ENCODE results near the gene NTHL1.

NTHL1 gene

DNA sequence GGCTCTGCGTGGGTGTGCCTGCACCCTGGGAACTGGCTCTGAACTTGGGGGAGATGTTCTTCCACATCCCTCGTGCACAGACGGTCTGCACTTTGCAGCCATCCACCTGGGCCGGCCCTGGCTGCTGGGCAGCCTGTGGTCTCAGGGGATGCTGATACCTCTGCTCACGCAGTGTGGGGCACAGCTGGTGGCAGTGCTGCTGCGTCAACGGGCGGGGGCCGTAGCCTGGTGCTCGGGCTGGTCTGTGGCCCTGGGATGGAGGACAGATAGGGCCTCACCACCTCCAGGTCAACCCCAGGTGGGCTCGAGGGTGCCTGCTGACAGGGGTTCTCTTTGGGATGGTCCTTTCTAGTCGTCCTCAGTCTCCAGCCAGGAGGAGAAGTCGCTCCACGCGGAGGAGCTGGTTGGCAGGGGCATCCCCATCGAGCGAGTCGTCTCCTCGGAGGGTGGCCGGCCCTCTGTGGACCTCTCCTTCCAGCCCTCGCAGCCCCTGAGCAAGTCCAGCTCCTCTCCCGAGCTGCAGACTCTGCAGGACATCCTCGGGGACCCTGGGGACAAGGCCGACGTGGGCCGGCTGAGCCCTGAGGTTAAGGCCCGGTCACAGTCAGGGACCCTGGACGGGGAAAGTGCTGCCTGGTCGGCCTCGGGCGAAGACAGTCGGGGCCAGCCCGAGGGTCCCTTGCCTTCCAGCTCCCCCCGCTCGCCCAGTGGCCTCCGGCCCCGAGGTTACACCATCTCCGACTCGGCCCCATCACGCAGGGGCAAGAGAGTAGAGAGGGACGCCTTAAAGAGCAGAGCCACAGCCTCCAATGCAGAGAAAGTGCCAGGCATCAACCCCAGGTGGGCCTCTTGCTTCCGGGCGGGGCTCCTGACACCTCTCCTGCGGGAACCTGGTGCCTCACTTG is 36.5 kb upstream of the NTHL1 start:
- DNase-seq, result no peak

- no peak for DNase-seq
Observed at GRCh38 chr16:2083409-2083808, 35.8 kb upstream of the NTHL1 start.

DNA sequence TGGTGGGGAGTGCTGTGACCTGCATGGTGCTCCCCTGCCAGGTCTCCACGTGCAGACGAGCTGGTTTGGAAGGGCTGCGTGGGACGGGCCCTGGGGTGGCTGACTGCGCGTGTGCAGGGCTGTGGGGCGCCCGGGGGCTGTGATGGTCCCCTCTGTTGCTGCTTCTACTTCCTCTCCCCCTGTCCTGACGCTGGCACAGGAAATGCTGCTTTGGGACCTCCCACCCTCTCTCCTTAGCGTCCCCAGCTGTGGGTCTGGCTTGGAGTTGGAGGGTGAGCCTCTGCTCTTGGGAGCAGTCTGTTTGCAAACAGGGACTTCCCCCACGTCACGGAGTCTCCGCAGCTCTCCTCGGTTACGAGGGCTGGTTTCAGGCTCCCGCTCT is 35.3 kb upstream of the NTHL1 start:
- DNase-seq, result no peak

DNA sequence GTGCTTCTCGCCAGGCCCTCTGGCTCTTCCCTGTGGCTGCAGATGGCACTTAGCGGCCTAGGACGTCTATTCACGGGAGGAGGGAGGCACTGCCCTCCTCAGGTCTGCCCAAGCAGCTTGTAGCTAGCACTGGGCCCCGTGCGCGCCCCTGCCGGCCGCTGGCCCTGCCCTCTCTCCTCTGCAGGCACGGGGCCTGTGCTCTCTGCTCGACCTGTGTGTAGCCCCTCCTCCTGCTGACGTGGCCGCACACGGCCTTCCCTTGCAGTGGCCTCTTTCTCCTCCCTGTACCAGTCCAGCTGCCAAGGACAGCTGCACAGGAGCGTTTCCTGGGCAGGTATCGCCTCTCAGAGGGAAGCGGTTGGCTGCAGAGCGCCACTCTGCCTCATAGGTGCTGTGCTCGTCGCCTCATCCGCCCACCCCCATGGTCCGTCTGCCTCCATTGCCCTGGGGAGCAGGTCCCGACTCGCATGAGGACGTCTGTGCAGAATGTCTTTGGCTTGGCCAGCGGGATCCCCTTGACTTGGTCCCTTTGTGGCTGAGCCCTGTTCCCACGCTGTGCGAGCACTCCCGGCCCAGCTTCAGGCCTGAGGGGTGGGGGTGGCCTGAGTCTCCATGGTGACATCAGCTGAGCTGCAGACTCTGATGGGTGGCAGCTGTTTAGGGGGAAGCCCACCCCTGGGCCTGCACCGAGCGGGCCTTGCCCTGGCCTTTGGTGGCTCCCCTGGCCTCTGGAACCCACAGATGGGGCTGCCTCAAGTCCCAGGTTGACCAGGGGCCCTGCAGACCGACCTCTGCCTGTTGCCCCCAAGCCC is 34.7 kb upstream of the NTHL1 start:
- DNase-seq, result no peak

DNA sequence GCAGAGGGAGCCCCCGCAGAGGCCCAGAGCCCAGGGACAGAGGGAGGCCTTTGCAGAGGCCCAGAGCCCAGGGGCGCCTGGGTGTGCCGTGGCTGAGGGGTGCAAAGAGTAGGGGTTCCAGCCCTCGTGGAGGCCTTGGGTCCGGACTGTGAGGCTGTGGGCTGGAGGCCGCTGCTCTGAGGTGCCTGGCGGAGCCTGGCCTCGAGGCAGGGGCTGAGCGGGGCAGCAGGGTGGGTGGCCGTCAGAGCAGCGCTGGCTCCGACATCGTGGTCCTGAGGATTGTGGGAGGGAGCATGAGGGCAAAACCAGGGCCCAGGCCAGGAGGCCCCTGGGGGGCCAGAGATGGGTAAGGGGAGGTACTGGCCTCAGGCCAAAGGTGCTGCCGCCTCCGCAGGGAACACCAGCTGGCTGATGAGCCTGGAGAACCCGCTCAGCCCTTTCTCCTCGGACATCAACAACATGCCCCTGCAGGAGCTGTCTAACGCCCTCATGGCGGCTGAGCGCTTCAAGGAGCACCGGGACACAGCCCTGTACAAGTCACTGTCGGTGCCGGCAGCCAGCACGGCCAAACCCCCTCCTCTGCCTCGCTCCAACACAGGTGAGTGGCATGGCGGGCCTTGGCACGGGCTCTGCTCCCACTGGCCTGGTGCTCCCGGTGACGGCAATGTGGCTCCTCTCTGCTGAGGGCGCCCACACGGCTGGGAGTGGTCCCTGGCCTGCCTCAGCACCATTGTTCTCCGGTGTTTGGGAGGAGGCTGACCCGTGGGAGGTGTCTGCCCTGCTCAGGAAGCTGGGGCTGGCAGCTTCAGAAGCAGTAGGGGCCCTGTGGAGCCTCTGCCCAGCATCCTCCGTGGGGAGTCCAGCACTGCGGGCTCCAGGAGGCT is 33.8 kb upstream of the NTHL1 start:
- no peak for DNase-seq

DNA sequence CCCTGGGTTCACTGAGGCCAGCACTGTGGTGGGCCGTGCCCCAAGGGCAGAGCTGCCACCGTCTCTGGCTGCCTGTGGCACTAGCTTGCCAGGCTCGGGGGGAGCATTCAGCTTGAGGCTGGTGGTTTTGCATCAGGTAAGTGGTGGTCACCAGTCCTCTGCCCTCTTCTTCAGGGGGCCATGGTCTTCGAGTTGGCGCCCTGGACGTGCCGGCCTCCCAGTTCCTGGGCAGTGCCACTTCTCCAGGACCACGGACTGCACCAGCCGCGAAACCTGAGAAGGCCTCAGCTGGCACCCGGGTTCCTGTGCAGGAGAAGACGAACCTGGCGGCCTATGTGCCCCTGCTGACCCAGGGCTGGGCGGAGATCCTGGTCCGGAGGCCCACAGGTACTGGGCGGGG is 32.4 kb upstream of the NTHL1 start:
- DNase-seq, result no peak

GRCh38 chr16:2079311-2079800 is 31.7 kb upstream of the NTHL1 start:
- DNase-seq, result no peak

- no peak for DNase-seq
Observed at GRCh38 chr16:2078691-2079090, 31.1 kb upstream of the NTHL1 start.

GRCh38 chr16:2078096-2078495 is 30.5 kb upstream of the NTHL1 start:
- DNase-seq, result no peak

GRCh38 chr16:2077696-2078095 is 30.1 kb upstream of the NTHL1 start:
- no peak for DNase-seq

DNA sequence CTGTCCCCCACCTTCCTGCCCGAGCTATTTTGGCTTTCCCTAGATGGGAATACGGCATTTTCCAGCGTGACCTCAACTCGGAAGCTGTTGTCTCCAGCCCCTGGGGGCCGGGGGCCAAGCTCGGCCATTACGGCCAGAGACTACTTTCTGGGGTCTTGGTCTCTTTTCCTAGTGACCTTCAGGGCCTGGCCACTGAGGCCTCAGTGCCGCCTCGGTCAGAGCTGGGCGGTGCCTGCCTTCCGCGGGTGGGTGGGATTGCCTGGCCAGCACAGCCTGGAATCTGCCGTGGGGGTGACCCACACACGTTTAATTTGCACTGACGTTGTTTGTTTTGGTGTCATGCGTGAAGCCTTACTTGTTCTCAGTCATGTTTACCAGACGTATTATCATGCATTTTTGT is 29.4 kb upstream of the NTHL1 start:
- DNase-seq, result no peak

DNA sequence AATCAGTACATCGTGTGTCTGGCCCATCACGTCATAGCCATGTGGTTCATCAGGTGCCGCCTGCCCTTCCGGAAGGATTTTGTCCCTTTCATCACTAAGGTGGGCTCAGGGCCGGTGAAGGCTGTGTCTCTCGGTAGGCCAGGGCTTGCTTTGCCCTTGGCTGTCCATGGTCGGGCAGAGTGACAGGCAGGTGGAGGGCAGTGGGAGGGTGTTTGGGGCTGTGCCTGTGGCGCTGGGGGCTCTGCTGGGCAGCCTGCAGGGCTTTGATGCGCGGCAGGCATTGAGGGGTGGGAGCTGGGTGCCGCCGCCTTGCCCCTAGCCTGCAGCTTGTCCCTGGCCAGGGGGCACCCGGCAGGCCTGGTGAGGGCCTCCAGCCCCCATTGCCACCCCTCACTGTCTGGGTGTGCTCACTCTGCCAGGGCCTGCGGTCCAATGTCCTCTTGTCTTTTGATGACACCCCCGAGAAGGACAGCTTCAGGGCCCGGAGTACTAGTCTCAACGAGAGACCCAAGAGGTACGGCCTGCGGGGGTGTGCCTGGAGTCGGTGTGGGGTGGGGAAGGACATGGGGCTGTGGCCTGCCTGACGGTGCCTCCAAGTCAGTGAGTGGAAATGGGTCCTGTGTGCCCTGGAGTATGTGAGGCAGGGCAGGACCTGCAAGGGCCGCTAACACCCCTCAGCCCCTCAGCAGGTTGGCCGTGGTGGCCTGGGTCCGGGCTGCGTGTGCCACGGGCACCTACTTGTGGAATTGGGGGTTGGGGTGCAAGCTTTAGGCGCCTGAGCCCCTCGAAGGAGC is 28.6 kb upstream of the NTHL1 start:
- no peak for DNase-seq

- DNase-seq, result no peak
Observed at GRCh38 chr16:2075631-2076030, 28.0 kb upstream of the NTHL1 start.

DNA sequence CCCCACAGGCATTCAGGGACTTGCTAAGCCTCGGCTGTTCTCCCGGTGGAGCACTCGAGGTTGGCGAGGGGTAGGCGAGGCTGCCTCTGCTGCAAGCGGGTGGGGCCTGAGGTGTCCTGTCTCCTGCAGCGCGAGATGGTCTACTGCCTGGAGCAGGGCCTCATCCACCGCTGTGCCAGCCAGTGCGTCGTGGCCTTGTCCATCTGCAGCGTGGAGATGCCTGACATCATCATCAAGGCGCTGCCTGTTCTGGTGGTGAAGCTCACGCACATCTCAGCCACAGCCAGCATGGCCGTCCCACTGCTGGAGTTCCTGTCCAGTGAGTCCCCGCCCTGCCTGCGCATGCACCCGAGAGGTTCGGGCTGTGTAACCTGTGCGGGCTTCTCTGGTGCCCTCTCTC is 26.4 kb upstream of the NTHL1 start:
- no peak for DNase-seq

- no peak for DNase-seq
Observed at GRCh38 chr16:2072926-2073325, 25.3 kb upstream of the NTHL1 start.

- no peak for DNase-seq
Observed at GRCh38 chr16:2071454-2072202, 24.0 kb upstream of the NTHL1 start.

- DNase-seq, result no peak
Observed at GRCh38 chr16:2070576-2071453, 23.2 kb upstream of the NTHL1 start.

GRCh38 chr16:2066139-2066538 is 18.5 kb upstream of the NTHL1 start:
- DNase-seq, result no peak

GRCh38 chr16:2064368-2064945 is 16.8 kb upstream of the NTHL1 start:
- no peak for DNase-seq

GRCh38 chr16:2063861-2064260 is 16.2 kb upstream of the NTHL1 start:
- DNase-seq, result no peak
